OCI-LY1 (cell line): Measurements from ENCODE around the gene CRB2.

Experiments used
- H2AFZ ChIP-seq: fragments of 200-600 bp; sonication (generic), shearing (Covaris generic); 2 replicates; pipeline ENCODE4 v1.6.0; 2014; ENCODE audit warnings: antibody characterized with exemption, mild to moderate bottlenecking, low read length
- H3F3A ChIP-seq: fragments of 200-600 bp; sonication (generic), shearing (Covaris generic); 2 replicates; pipeline ENCODE4 v1.6.0; 2014; ENCODE audit warnings: mild to moderate bottlenecking, antibody characterized with exemption, low read length, moderate library complexity; ENCODE audit not compliant: insufficient read depth
- H3K27ac ChIP-seq: fragments of 200-600 bp; sonication (generic); 2 replicates; pipeline ENCODE4 v1.5.1; 2014; ENCODE audit warnings: low read length, mixed run types, mild to moderate bottlenecking, low read depth; ENCODE audit not compliant: poor library complexity, severe bottlenecking
- H3K27me3 ChIP-seq: fragments of 200-600 bp; sonication (generic); 2 replicates; pipeline ENCODE4 v1.6.0; 2014; ENCODE audit warnings: antibody characterized with exemption, mild to moderate bottlenecking, low read length, moderate library complexity; ENCODE audit not compliant: insufficient read depth
- H3K36me3 ChIP-seq: fragments of 200-600 bp; sonication (generic); 2 replicates; pipeline ENCODE4 v1.6.1; 2014; ENCODE audit warnings: mild to moderate bottlenecking, antibody characterized with exemption, low read length, moderate library complexity, mixed read lengths; ENCODE audit not compliant: insufficient read depth
- H3K4me1 ChIP-seq: fragments of 200-600 bp; sonication (generic); 2 replicates; pipeline ENCODE4 v1.5.1; 2014; ENCODE audit warnings: mild to moderate bottlenecking, low read length, moderate library complexity; ENCODE audit not compliant: insufficient read depth, severe bottlenecking
- H3K4me2 ChIP-seq: fragments of 200-600 bp; sonication (generic), shearing (Covaris generic); 2 replicates; pipeline ENCODE4 v1.6.1; 2014; ENCODE audit warnings: low read length
- H3K4me3 ChIP-seq: fragments of 200-600 bp; sonication (generic); 2 replicates; pipeline ENCODE4 v1.5.1; 2014; ENCODE audit warnings: low read length, low read depth, mild to moderate bottlenecking, mixed read lengths; ENCODE audit not compliant: poor library complexity, severe bottlenecking
- H3K79me2 ChIP-seq: fragments of 200-600 bp; shearing (Covaris generic); 2 replicates; pipeline ENCODE4 v1.6.1; 2016; ENCODE audit warnings: mixed run types, low read length, mixed read lengths; ENCODE audit not compliant: insufficient read depth
- H3K9ac ChIP-seq: fragments of 200-600 bp; sonication (generic), shearing (Covaris generic); 2 replicates; pipeline ENCODE4 v1.6.1; 2014; ENCODE audit warnings: mild to moderate bottlenecking, low read length, mixed read lengths
- H3K9me2 ChIP-seq: fragments of 200-600 bp; sonication (generic), shearing (Covaris generic); 2 replicates; pipeline ENCODE4 v1.6.1; 2014; ENCODE audit warnings: low read depth, mild to moderate bottlenecking, low read length, mixed read lengths
- H3K9me3 ChIP-seq: fragments of 200-600 bp; shearing (Covaris generic); 2 replicates; pipeline ENCODE4 v1.6.1; 2014; ENCODE audit warnings: low read length, mixed read lengths
- H4K20me1 ChIP-seq: fragments of 200-600 bp; sonication (generic), shearing (Covaris generic); 2 replicates; pipeline ENCODE4 v1.6.0; 2016; ENCODE audit warnings: mild to moderate bottlenecking, low read length; ENCODE audit not compliant: insufficient read depth
- CTCF ChIP-seq: fragments of 200-600 bp; sonication (generic), shearing (Covaris generic); IDR thresholded peaks from 2 replicates; pipeline ENCODE4 v1.5.1; 2017; ENCODE audit warnings: mild to moderate bottlenecking, antibody characterized with exemption, low read length, moderate library complexity, mixed read lengths
- EZH2 ChIP-seq: fragments of 200-600 bp; sonication (generic), shearing (Covaris generic); IDR thresholded peaks from 2 replicates; pipeline ENCODE4 v1.8.0; 2017; ENCODE audit warnings: borderline replicate concordance, mixed run types, mild to moderate bottlenecking, antibody characterized with exemption, low read length, moderate library complexity, mixed read lengths

The CRB2 gene

GRCh38 chr9:123419721-123420591, 64.0 kb downstream of the CRB2 start:
- no peak overlapping the region for H2AFZ ChIP-seq
- TF ChIP-seq CTCF (no peak), EZH2 (no peak)
- no peak overlapping the region for H3K9ac ChIP-seq
- no peak overlapping the region for H3K27ac ChIP-seq
- H4K20me1 ChIP-seq = no peaks in the 10 kb centered on the region
- no peaks in the 10 kb centered on the region for H3F3A ChIP-seq
- no peaks in the 10 kb centered on the region for H3K79me2 ChIP-seq
- H3K4me2 ChIP-seq = no peak overlapping the region
- no peaks in the 10 kb centered on the region for H3K4me1 ChIP-seq
- H3K27me3 ChIP-seq = no peaks in the 10 kb centered on the region
- no peaks in the 10 kb centered on the region for H3K9me2 ChIP-seq
- H3K4me3 ChIP-seq = no peak overlapping the region
- no peaks in the 10 kb centered on the region for H3K9me3 ChIP-seq
- H3K36me3 ChIP-seq = no peaks in the 10 kb centered on the region

- no peak overlapping the region for H2AFZ ChIP-seq
- no peak overlapping the region for H3K27ac ChIP-seq
- H4K20me1 ChIP-seq = no peaks in the 10 kb centered on the region
- no peaks in the 10 kb centered on the region for H3K79me2 ChIP-seq
- H3K4me3 ChIP-seq = no peak overlapping the region
- no peaks in the 10 kb centered on the region for H3K27me3 ChIP-seq
- H3K9me3 ChIP-seq = no peaks in the 10 kb centered on the region
- no peak overlapping the region for H3K4me2 ChIP-seq
- no peak overlapping the region for H3K9ac ChIP-seq
- no peaks in the 10 kb centered on the region for H3K36me3 ChIP-seq
- no peaks in the 10 kb centered on the region for H3F3A ChIP-seq
- no peaks in the 10 kb centered on the region for H3K9me2 ChIP-seq
- TF ChIP-seq CTCF (no peak), EZH2 (no peak)
- no peaks in the 10 kb centered on the region for H3K4me1 ChIP-seq
These were observed 64.7 kb downstream of the CRB2 start for GRCh38 chr9:123420592-123421111.

- Histone ChIP-seq H3K4me2 (no peak overlapping the region), H3K27ac (no peak overlapping the region), H3F3A (no peaks in the 10 kb centered on the region), H4K20me1 (no peaks in the 10 kb centered on the region), H2AFZ (no peak overlapping the region), H3K9me2 (no peaks in the 10 kb centered on the region), H3K9me3 (no peaks in the 10 kb centered on the region), H3K27me3 (no peaks in the 10 kb centered on the region), H3K79me2 (no peaks in the 10 kb centered on the region), H3K9ac (no peak overlapping the region), H3K4me3 (no peak overlapping the region), H3K36me3 (no peaks in the 10 kb centered on the region), H3K4me1 (peaks cover under 1% of the 10 kb centered on the region)
- TF ChIP-seq CTCF (no peak), EZH2 (no peak)
These were observed 65.2 kb downstream of the CRB2 start for GRCh38 chr9:123421186-123421585.
